Right atrium auricular region (tissue), 2 donors: ENCODE measurements around the gene NUP153. TPM values are rescaled to one million over a fixed set of nuclear protein-coding genes. Genes with fewer than 3 reads are reported as not detected.
A peak's percentile ranks its signal among the peaks of the same experiment; 100 is the strongest.

Experiments used
- DNase-seq: peaks from one replicate; pipeline ENCODE4 v3.0.0-alpha.2; 2019; ENCODE audit warnings: low spot score
- H3K27ac ChIP-seq, 2 donors: fragments of 200-600 bp; sonication (generic); 1 replicate in 1 of 2; 2 replicates in 1 of 2; pipeline ENCODE4 v1.5.1; 2016 to 2019
- H3K27me3 ChIP-seq, 2 donors: fragments of 200-600 bp; sonication (generic); one replicate each; pipeline versions ENCODE4 v1.5.1 to v1.6.0; 2017 to 2019
- H3K36me3 ChIP-seq: fragments of 200-600 bp; sonication (generic); one replicate; pipeline ENCODE4 v1.5.1; 2016
- H3K4me1 ChIP-seq, 2 donors: fragments of 200-600 bp; sonication (generic); one replicate each; pipeline versions ENCODE4 v1.5.1 to v1.6.0; 2017 to 2019
- H3K4me3 ChIP-seq, 2 donors: fragments of 200-600 bp; sonication (generic); 1 replicate in 1 of 2; 2 replicates in 1 of 2; pipeline ENCODE4 v1.5.1; 2017 to 2019; ENCODE audit warnings: mild to moderate bottlenecking in 1 of 2, moderate library complexity in 1 of 2
- H3K9me3 ChIP-seq, 2 donors: fragments of 200-600 bp; sonication (generic); one replicate each; pipeline ENCODE4 v1.5.1; 2019
- CTCF ChIP-seq, 2 donors: fragments of 200-600 bp; sonication (generic); IDR thresholded peaks; one replicate each; pipeline ENCODE4 v1.5.1; 2019; ENCODE audit warnings: antibody characterized with exemption in 2 of 2
- total RNA-seq, 2 donors: library from RNA; depleted of rRNA; stranded (reverse); fragments of >200 nt; gene quantifications; one replicate each; pipeline ENCODE4 v1.1.0, GENCODE V29; 2016

Gene NUP153
- total RNA-seq, 2 donors from 2014 or later = 23.1 to 28.5 TPM

- no peak for DNase-seq
- Histone ChIP-seq H3K27ac (no peak overlapping the region), H3K36me3 (peaks cover 17% of the 10 kb centered on the region), H3K4me1 (no peaks in the 10 kb centered on the region), H3K27me3 (no peaks in the 10 kb centered on the region), H3K4me3 (no peak overlapping the region), H3K9me3 (no peaks in the 10 kb centered on the region)
- TF ChIP-seq CTCF (IDR thresholded peaks at IDR 0.05) = no peak
Measured at GRCh38 chr6:17610835-17611234, 95.9 kb downstream of the NUP153 start.

GRCh38 chr6:17606606-17607005, 100.1 kb downstream of the NUP153 start:
- no peak overlapping the region for H3K27ac ChIP-seq
- H3K36me3 ChIP-seq = peaks cover 14% of the 10 kb centered on the region
- no peak overlapping the region for H3K4me3 ChIP-seq
- H3K4me1 ChIP-seq = peaks cover 0 to 10% of the 10 kb centered on the region in 2 donors
- H3K27me3 ChIP-seq = no peaks in the 10 kb centered on the region
- no peaks in the 10 kb centered on the region for H3K9me3 ChIP-seq
- no peak for DNase-seq
- no peak for TF ChIP-seq CTCF (IDR thresholded peaks at IDR 0.05)

GRCh38 chr6:17602888-17603287, 103.8 kb downstream of the NUP153 start:
- no peak for DNase-seq
- Histone ChIP-seq H3K9me3 (no peaks in the 10 kb centered on the region), H3K4me3 (no peak overlapping the region), H3K4me1 (peaks cover 0 to 21% of the 10 kb centered on the region in 2 donors), H3K27ac (no peak overlapping the region), H3K27me3 (no peaks in the 10 kb centered on the region), H3K36me3 (peaks cover 7% of the 10 kb centered on the region)
- no peak for TF ChIP-seq CTCF (IDR thresholded peaks at IDR 0.05)

- H3K27ac ChIP-seq = peak overlapping the region; percentile 95 to 98
- H3K36me3 ChIP-seq = peaks cover 3% of the 10 kb centered on the region
- H3K4me1 ChIP-seq = peaks cover 0 to 21% of the 10 kb centered on the region in 2 donors
- no peaks in the 10 kb centered on the region for H3K9me3 ChIP-seq
- TF ChIP-seq CTCF (IDR thresholded peaks at IDR 0.05) = no peak
- peak overlapping the region; percentile 88 to 99 for H3K4me3 ChIP-seq
- no peaks in the 10 kb centered on the region for H3K27me3 ChIP-seq
- DNase-seq = no peak
Measured at GRCh38 chr6:17601386-17601703, 105.4 kb downstream of the NUP153 start.

GRCh38 chr6:17600527-17601385, 106.0 kb downstream of the NUP153 start:
- Histone ChIP-seq H3K4me1 (peaks cover 0 to 21% of the 10 kb centered on the region in 2 donors), H3K27ac (peak overlapping the region; percentile 95 to 98), H3K36me3 (no peaks in the 10 kb centered on the region), H3K27me3 (no peaks in the 10 kb centered on the region), H3K9me3 (no peaks in the 10 kb centered on the region), H3K4me3 (peak overlapping the region; percentile 88 to 99)
- no peak for DNase-seq
- peak in 1 of 2 donors; percentile 44 for TF ChIP-seq CTCF (IDR thresholded peaks at IDR 0.05)
